Heart left ventricle (tissue), 16 donors: ENCODE results near the gene VWA3B. TPM values are rescaled to one million over a fixed set of nuclear protein-coding genes. Genes with fewer than 3 reads are reported as not detected.

ENCODE experiments used
- ATAC-seq, 4 donors: fragments of 200-7000 bp; cut with Tn5 transposase; one replicate each; pipeline ENCODE4 v1.9.1; 2020 to 2022; ENCODE audit warnings: moderate library complexity in 4 of 4, mild to moderate bottlenecking in 3 of 4, moderate number of reproducible peaks in 1 of 4
- DNase-seq, 5 donors: peaks; one replicate each; pipeline ENCODE4 v3.0.0-alpha.2; 2020
- H3K27ac ChIP-seq, 12 donors: fragments of 200-600 bp; sonication (generic) in 4 of 12; one replicate each; pipeline versions ENCODE4 v1.5.0 to v1.8.0; 2016 to 2022; ENCODE audit warnings: mild to moderate bottlenecking in 2 of 12
- H3K27me3 ChIP-seq, 9 donors: fragments of 200-600 bp; sonication (generic) in 2 of 9; one replicate each; pipeline versions ENCODE4 v1.5.1 to v1.8.0; 2016 to 2022; ENCODE audit warnings: mild to moderate bottlenecking in 3 of 9
- H3K36me3 ChIP-seq, 9 donors: fragments of 200-600 bp; sonication (generic) in 2 of 9; one replicate each; pipeline versions ENCODE4 v1.5.0 to v1.8.0; 2018 to 2022; ENCODE audit warnings: mild to moderate bottlenecking in 2 of 9
- H3K4me1 ChIP-seq, 12 donors: fragments of 200-600 bp; sonication (generic) in 4 of 12; one replicate each; pipeline versions ENCODE4 v1.5.0 to v1.8.0; 2016 to 2022; ENCODE audit warnings: mild to moderate bottlenecking in 3 of 12
- H3K4me3 ChIP-seq, 12 donors: fragments of 200-600 bp; sonication (generic) in 4 of 12; one replicate each; pipeline versions ENCODE4 v1.5.0 to v1.8.0; 2017 to 2022; ENCODE audit warnings: mild to moderate bottlenecking in 9 of 12, moderate library complexity in 4 of 12
- H3K9me3 ChIP-seq, 12 donors: fragments of 200-600 bp; sonication (generic) in 4 of 12; one replicate each; pipeline versions ENCODE4 v1.5.0 to v1.8.0; 2016 to 2022; ENCODE audit warnings: mild to moderate bottlenecking in 1 of 12
- CTCF ChIP-seq, 12 donors: fragments of 200-600 bp; sonication (generic) in 4 of 12; IDR thresholded peaks; one replicate each; pipeline versions ENCODE4 v1.5.0 to v1.8.0; 2018 to 2022; ENCODE audit warnings: antibody characterized with exemption in 12 of 12, mild to moderate bottlenecking in 5 of 12
- POLR2A ChIP-seq, 2 donors: fragments of 450-650 bp; IDR thresholded peaks; one replicate each; pipeline ENCODE4 v1.6.1; 2017; ENCODE audit warnings: antibody characterized with exemption in 2 of 2, mild to moderate bottlenecking in 2 of 2, moderate library complexity in 2 of 2
- WGBS, 4 donors: extraction: QIAGEN DNeasy Blood & Tissue Kit in 2 of 4; methylation state at CpG; one replicate each; pipeline versions ENCODE4 v1.1.5 to v1.1.7; 2013 to 2018; 5-methylcytosine and 5-hydroxymethylcytosine counted together
- intact Hi-C, 10 donors: fragments of 100-400 bp; cut with DNase I; formaldehyde crosslinking; loops; one replicate each; pipeline versions ENCODE4 v1.11.1 to v1.14.2; 2022
- polyA plus RNA-seq, 2 donors: library from polyadenylated mRNA; stranded (reverse); fragments of 200-250 nt; gene quantifications; one replicate each; pipeline ENCODE4 v1.2.3, GENCODE V29; 2013
- total RNA-seq, 9 donors: library from RNA; depleted of rRNA in 2 of 9; stranded (reverse); fragments of >200 nt in 2 of 9; fragmentation: NEBNext Ultra II Directional in 3 of 9; extraction: Animal tissue kit (Norgen Biotek cat#: 25700) in 3 of 9; gene quantifications; one replicate each; pipeline versions ENCODE4 v1.1.0 to v1.2.4, GENCODE V29; 2016 to 2023
- donor health status: ischemic (EF 13 %, LVEDD 7.1; RV severe dilation, severe dysfunction).
- donor health status: healthy with polysubstance abuse.
- donor health status: DM: no; HTN: yes; CAD: no.
- donor health status: DM: no; HTN: no; CAD: no.
- donor health status: ischemic (EF 25% LVEDD 6.9; RV normal size, moderate dysfunction).
- donor health status: ischemic (EF 25% LVEDD 5.7; RV mildly dilated, moderate dysfunction).
- donor health status: healthy.
- donor health status: DM: yes; HTN: yes; CAD: no.
- donor health status: ischemic (EF 35%, LVEDD 5.7; RV mildly dilated, moderate dysfunction).
- donor health status: nonischemic (EF 11% LVEDD 7.7; RV severe dilation, severe dysfunction).
- donor health status: DM: yes; HTN: yes; CAD: no.
- donor health status: PGD.
- donor health status: ischemic (EF 29% LVEDD 5.4; RV normal size, mild dysfunction).
- donor health status: nonischemic (EF 23%, LVEDD 6.1; RV moderate dilation, normal function).

VWA3B gene
- total and polyA plus RNA-seq, 11 donors: 0.11 to 0.61 (median 0.24) TPM; not detected in 1

- ATAC-seq (no peak), DNase-seq (no peak)
- 74 to 86% (median 83%) methylated on average over 4 of the region's 4 CpGs for WGBS, 4 donors
- no peak overlapping the region for H3K27ac ChIP-seq
- intact Hi-C loops: no loop called here
- TF ChIP-seq CTCF (IDR thresholded peaks at IDR 0.05) (no peak), POLR2A (IDR thresholded peaks at IDR 0.05) (no peak)
- H3K36me3 ChIP-seq: no peaks in the 10 kb centered on the region
- no peak overlapping the region for H3K4me3 ChIP-seq
- H3K27me3 ChIP-seq: peaks cover 0 to 3% (median 0%) of the 10 kb centered on the region in 9 donors
- no peaks in the 10 kb centered on the region for H3K4me1 ChIP-seq
- peaks cover 0 to 13% (median 0%) of the 10 kb centered on the region in 12 donors for H3K9me3 ChIP-seq
Observed at GRCh38 chr2:98329549-98329948, 242.6 kb downstream of the VWA3B start.

GRCh38 chr2:98332989-98333388 lies 246.0 kb downstream of the VWA3B start:
- 76 to 87% (median 83%) methylated on average over 5 of the region's 5 CpGs for WGBS, 4 donors
- DNase-seq (no peak), ATAC-seq (no peak)
- TF ChIP-seq CTCF (IDR thresholded peaks at IDR 0.05) (no peak), POLR2A (IDR thresholded peaks at IDR 0.05) (no peak)
- no peaks in the 10 kb centered on the region for H3K36me3 ChIP-seq
- no peaks in the 10 kb centered on the region for H3K4me1 ChIP-seq
- peaks cover 0 to 6% (median 0%) of the 10 kb centered on the region in 9 donors for H3K27me3 ChIP-seq
- H3K27ac ChIP-seq: no peak overlapping the region
- H3K4me3 ChIP-seq: no peak overlapping the region
- H3K9me3 ChIP-seq: peaks cover 0 to 9% (median under 1%) of the 10 kb centered on the region in 12 donors
- intact Hi-C loops: no loop called here

- H3K4me3 ChIP-seq: no peak overlapping the region
- ATAC-seq: no peak
- WGBS, 4 donors: 52 to 69% (median 58%) methylated on average over 2 of the region's 2 CpGs
- H3K4me1 ChIP-seq: no peaks in the 10 kb centered on the region
- no peak for DNase-seq
- TF ChIP-seq POLR2A (IDR thresholded peaks at IDR 0.05): no peak
- no peak for TF ChIP-seq CTCF (IDR thresholded peaks at IDR 0.05)
- H3K27me3 ChIP-seq: peaks cover 0 to 6% (median 0%) of the 10 kb centered on the region in 9 donors
- no peaks in the 10 kb centered on the region for H3K36me3 ChIP-seq
- intact Hi-C loops: no loop called here
- H3K9me3 ChIP-seq: peaks cover 0 to 8% (median 0%) of the 10 kb centered on the region in 12 donors
- H3K27ac ChIP-seq: no peak overlapping the region
Observed at GRCh38 chr2:98333922-98334321, 247.0 kb downstream of the VWA3B start.

- Histone ChIP-seq H3K36me3 (no peaks in the 10 kb centered on the region), H3K9me3 (peaks cover 0 to 8% (median 0%) of the 10 kb centered on the region in 12 donors), H3K27ac (no peak overlapping the region), H3K27me3 (peaks cover 0 to 8% (median 0%) of the 10 kb centered on the region in 9 donors), H3K4me1 (no peaks in the 10 kb centered on the region), H3K4me3 (no peak overlapping the region)
- TF ChIP-seq POLR2A (IDR thresholded peaks at IDR 0.05): no peak
- TF ChIP-seq CTCF (IDR thresholded peaks at IDR 0.05): no peak
- intact Hi-C loops: no loop called here
- whole genome bisulfite sequencing, 4 donors: 31 to 42% (median 35%) methylated on average over 4 of the region's 4 CpGs
- ATAC-seq (no peak), DNase-seq (no peak)
Observed at GRCh38 chr2:98334439-98335078, 247.6 kb downstream of the VWA3B start.
